Non-pigmented ciliary epithelial cell (primary cell): ENCODE data around the gene AFAP1L2.
A peak's percentile ranks its signal among the peaks of the same experiment; 100 is the strongest.
"Not testable (repeated sequence)": the region's sequence is repeated elsewhere in the genome, so short reads cannot be mapped to it uniquely, and the experiment has no call there.

Source experiments
- DNase-seq: peaks from one replicate; pipeline ENCODE4 v3.0.0-alpha.2; 2010; ENCODE audit warnings: low read depth

The AFAP1L2 gene

DNA sequence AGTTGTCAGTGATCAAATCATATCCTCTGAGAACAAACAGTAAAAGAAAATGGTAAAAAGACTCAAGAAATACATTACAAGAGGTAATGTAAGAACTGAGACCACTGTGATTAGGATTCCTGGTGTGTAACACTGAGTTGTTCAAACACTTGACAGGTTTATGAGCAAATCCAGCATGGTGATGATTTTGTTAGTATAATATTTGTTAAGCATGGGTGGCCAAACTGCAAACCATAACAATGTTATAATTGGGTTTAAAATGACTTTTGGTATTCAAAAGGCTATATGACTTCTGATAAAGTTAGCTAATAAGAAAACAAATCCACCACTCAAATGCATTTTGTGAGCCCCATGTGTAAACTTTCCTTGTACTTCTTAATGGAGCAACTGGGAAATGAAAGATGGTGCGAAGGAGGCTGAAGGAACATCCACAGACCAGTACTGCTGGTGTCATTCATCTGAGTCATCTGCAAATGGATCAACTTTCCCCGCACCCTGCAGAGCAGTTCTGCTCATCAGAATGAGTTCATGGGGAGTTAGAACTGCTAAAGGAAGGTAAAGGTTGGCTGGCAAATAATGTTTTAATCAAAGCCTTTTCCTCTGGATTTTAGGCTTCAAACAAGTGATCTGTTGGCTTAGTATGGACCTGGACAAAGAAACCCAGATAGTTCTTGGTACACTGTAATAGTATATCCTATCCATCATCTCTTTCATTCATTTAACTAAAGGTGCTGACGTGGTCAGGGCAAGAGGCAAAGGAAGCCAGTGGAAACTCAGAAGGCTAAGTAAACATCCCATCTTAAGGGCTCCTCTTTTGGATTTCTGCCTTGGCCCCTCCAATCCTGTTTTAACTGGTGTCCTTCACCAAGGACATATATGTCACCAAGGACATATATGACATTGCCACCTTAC lies 45.0 kb downstream of the AFAP1L2 start:
- DNase-seq, result no peak

- no peak for DNase-seq
Measured at GRCh38 chr10:114357515-114357996, 46.7 kb downstream of the AFAP1L2 start.

GRCh38 chr10:114356751-114357514 lies 47.4 kb downstream of the AFAP1L2 start:
- peak; percentile 54 for DNase-seq

DNA sequence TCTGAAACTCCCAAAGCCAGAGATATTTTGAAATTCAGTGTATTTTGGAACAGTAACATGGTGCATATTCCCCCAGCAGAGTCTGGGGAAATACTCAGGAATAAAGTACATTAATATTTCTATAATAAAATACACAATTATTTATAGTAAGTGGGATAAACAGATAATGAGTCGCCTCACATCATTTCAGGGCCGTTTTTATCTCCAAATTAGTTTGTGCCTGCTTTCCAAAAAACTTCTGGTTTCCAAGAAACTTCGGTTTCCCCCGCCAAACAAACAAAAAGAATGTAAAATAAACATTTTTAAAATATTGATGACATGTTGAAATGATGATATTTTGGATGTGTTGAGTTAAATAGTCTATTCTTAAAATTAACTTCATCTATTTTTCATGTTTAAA lies 48.2 kb downstream of the AFAP1L2 start:
- no peak for DNase-seq

GRCh38 chr10:114353383-114353782 lies 50.9 kb downstream of the AFAP1L2 start:
- DNase-seq, result no peak

DNA sequence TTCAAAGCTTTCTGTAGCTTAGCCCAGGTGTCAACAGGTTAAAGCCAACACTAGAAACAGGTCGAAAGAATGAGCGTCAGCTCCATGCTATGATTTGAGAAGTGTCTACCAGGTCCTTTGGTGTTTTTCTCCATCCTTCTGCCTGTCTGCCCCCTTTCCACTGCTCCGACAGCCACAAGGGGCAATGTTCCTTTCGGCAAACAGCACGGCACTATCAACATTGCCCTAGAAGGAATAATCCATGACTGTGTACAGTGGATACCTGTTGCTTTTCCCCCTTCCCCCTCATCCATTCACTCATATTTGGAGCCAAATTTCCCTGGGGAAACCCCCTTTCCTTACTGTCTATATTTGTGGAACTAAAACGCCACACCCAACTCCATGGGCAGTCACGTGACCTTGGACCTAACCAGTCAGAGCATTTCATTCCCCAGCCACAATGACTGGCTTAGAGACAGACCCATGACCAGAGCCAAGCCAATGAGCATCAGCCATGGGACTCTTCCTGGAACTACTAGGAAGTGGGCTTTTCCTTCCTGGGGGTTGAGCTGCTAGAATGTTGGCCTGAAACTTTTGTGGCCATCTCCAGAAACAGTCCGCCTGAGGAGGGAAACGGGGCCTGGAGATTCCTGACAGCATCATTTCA lies 51.5 kb downstream of the AFAP1L2 start:
- DNase-seq, result no peak

- DNase-seq, result no peak
Measured at GRCh38 chr10:114350751-114351150, 53.6 kb downstream of the AFAP1L2 start.

GRCh38 chr10:114349522-114350215 lies 54.6 kb downstream of the AFAP1L2 start:
- no peak for DNase-seq

DNA sequence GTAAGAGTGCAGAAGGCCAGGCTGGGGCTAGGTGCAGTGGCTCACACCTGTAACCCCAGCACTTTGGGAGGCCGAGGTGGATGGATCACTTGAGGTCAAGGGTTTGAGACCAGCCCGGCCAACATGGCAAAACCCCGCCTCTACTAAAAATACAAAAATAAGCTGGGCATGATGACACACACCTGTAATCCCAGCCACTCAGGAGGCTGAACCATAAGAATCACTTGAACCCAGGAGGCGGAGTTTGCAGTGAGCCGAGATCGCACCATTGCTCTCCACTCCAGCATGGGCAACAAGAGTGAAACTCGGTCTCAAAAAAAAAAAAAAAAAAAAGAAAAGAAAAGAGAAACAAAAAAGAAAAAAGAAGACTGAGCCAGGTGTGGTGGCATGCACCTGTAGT lies 55.2 kb downstream of the AFAP1L2 start:
- not testable (repeated sequence) for DNase-seq

DNA sequence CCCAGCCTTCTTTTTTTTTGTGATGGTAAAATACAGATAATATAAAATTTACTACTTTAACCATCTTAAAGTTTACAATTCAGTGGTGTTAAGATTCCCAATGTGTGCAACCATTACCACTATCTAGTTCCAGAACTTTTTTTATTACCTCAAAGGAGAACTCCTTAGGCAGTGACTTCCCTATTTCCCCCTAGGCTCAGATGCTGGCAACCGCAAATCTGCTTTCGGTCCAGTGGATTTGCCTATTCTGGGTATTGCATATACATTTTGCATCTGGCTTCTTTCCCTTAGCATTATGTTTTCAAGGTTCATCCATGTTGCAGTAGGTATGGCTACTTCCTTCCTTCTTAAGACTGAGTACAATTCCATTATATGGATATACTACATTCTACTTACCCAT lies 56.5 kb downstream of the AFAP1L2 start:
- DNase-seq, result no peak

DNA sequence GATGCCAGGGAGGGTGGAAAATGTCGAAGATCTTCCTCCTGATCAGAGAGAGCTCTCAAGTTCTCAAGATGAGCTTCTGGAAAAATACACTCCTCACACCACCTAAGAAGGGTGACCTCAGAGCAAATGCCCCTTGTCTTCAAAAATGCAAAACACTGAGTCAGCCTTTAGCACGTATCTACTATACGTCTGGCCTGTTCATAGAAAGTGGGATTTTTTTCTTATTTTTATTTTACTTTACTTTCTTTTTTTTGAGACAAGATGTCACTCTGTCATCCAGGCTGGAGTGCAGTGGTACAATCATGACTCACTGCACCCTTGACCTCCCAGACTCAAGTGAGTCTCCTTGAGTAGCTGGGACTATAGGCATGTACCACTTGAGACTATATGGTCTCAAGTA lies 57.1 kb downstream of the AFAP1L2 start:
- no peak for DNase-seq

GRCh38 chr10:114346176-114347031 lies 57.9 kb downstream of the AFAP1L2 start:
- no peak for DNase-seq

DNA sequence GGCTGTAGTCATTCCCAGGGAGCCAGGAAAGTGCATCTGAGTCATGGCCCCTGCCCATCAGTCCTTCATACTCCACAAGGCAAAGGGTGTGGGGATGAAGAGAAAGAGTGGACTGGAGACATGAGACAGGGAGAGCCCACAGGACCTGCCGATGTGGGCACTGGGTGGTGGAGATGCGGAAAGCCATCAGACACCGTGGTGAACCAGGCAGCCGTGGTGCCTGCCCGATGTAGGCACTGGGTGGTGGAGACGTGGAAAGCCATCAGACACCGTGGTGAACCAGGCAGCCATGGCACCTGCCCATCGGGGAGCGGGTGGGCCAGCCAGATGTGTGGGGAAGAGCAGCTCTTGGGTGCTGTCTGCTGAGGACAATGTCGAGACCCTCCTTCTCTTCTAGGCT lies 58.6 kb downstream of the AFAP1L2 start:
- no peak for DNase-seq

- no peak for DNase-seq
Measured at GRCh38 chr10:114343623-114344505, 60.4 kb downstream of the AFAP1L2 start.

GRCh38 chr10:114342976-114343375 lies 61.3 kb downstream of the AFAP1L2 start:
- no peak for DNase-seq

GRCh38 chr10:114340816-114341215 lies 63.5 kb downstream of the AFAP1L2 start:
- DNase-seq, result no peak

- DNase-seq, result no peak
Measured at GRCh38 chr10:114337510-114338462, 66.5 kb downstream of the AFAP1L2 start.

- DNase-seq, result no peak
Measured at GRCh38 chr10:114336823-114337509, 67.3 kb downstream of the AFAP1L2 start.
